ENCODE results near the gene NRTN.
"Not testable (repeated sequence)": the region's sequence is repeated elsewhere in the genome, so short reads cannot be mapped to it uniquely, and the experiment has no call there.

NRTN gene

GRCh38 chr19:5873617-5874199, 68.8 kb downstream of the NRTN start:
- DNase-seq = no peak

GRCh38 chr19:5874496-5874895, 69.6 kb downstream of the NRTN start:
- not testable (repeated sequence) for DNase-seq

- DNase-seq = no peak
Measured at GRCh38 chr19:5877427-5877826, 72.6 kb downstream of the NRTN start.

GRCh38 chr19:5877882-5878281, 73.0 kb downstream of the NRTN start:
- no peak for DNase-seq
